ENCODE data around the gene SPATA13. TPM values are rescaled to one million over a fixed set of nuclear protein-coding genes. Genes with fewer than 3 reads are reported as not detected.
"Not testable (repeated sequence)": the region's sequence is repeated elsewhere in the genome, so short reads cannot be mapped to it uniquely, and the experiment has no call there.

The SPATA13 gene
- total and polyA plus RNA-seq, 5 donors from 2014 or later, result 80.9 to 115 (median 87.9) TPM

GRCh38 chr13:24202215-24202614 is 41.7 kb downstream of the SPATA13 start:
- Mint-ChIP-seq H3K27me3 (peaks cover 4% of the 10 kb centered on the region), H3K9me3 (peaks cover 0 to 1% (median 0%) of the 10 kb centered on the region in 7 donors), H3K36me3 (no peaks in the 10 kb centered on the region), H3K4me1 (peaks cover 11 to 35% (median 20%) of the 10 kb centered on the region in 4 donors), H3K27ac (no peak overlapping the region), H3K4me3 (no peak overlapping the region)
- Histone ChIP-seq H3K4me3 (ENCODE audit: low read depth, low read length) (no peak overlapping the region), H3K27me3 (ENCODE audit: control insufficient read depth, insufficient read depth, low read length) (no peaks in the 10 kb centered on the region), H3K4me1 (ENCODE audit: control insufficient read depth, insufficient read depth, low read length, poor library complexity, severe bottlenecking) (peaks cover 11% of the 10 kb centered on the region), H3K36me3 (ENCODE audit: control insufficient read depth, insufficient read depth, low read length) (no peaks in the 10 kb centered on the region), H3K9me3 (ENCODE audit: control insufficient read depth in 2 of 2, low read length in 2 of 2) (no peaks in the 10 kb centered on the region), H3K27ac (ENCODE audit: insufficient read depth, low read length, poor library complexity, severe bottlenecking) (no peak overlapping the region)
- DNase-seq, result no peak
- ATAC-seq (ENCODE audit: low read depth in 2 of 2), result no peak

GRCh38 chr13:24203273-24203672 is 42.8 kb downstream of the SPATA13 start:
- Mint-ChIP-seq H3K4me1 (peaks cover 11 to 32% (median 20%) of the 10 kb centered on the region in 4 donors), H3K36me3 (no peaks in the 10 kb centered on the region), H3K4me3 (no peak overlapping the region), H3K9me3 (peaks cover 0 to 1% (median 0%) of the 10 kb centered on the region in 7 donors), H3K27ac (peak overlapping the region in 2 of 3 donors; percentile 54 to 55), H3K27me3 (peaks cover 4% of the 10 kb centered on the region)
- DNase-seq, result no peak
- Histone ChIP-seq H3K36me3 (ENCODE audit: control insufficient read depth, insufficient read depth, low read length) (no peaks in the 10 kb centered on the region), H3K27ac (ENCODE audit: insufficient read depth, low read length, poor library complexity, severe bottlenecking) (no peak overlapping the region), H3K9me3 (ENCODE audit: control insufficient read depth in 2 of 2, low read length in 2 of 2) (no peaks in the 10 kb centered on the region), H3K4me1 (ENCODE audit: control insufficient read depth, insufficient read depth, low read length, poor library complexity, severe bottlenecking) (peaks cover 11% of the 10 kb centered on the region), H3K27me3 (ENCODE audit: control insufficient read depth, insufficient read depth, low read length) (no peaks in the 10 kb centered on the region), H3K4me3 (ENCODE audit: low read depth, low read length) (no peak overlapping the region)
- no peak for ATAC-seq (ENCODE audit: low read depth in 2 of 2)

GRCh38 chr13:24203811-24204210 is 43.3 kb downstream of the SPATA13 start:
- H3K9me3 Mint-ChIP-seq, result peaks cover 0 to 1% (median 0%) of the 10 kb centered on the region in 7 donors
- Histone ChIP-seq H3K4me1 (ENCODE audit: control insufficient read depth, insufficient read depth, low read length, poor library complexity, severe bottlenecking) (peaks cover 11% of the 10 kb centered on the region), H3K36me3 (ENCODE audit: control insufficient read depth, insufficient read depth, low read length) (no peaks in the 10 kb centered on the region), H3K4me3 (ENCODE audit: low read depth, low read length) (peak overlapping the region; percentile 50), H3K27me3 (ENCODE audit: control insufficient read depth, insufficient read depth, low read length) (no peaks in the 10 kb centered on the region), H3K27ac (ENCODE audit: insufficient read depth, low read length, poor library complexity, severe bottlenecking) (no peak overlapping the region), H3K9me3 (ENCODE audit: control insufficient read depth in 2 of 2, low read length in 2 of 2) (no peaks in the 10 kb centered on the region)
- peak overlapping the region in 3 of 4 donors; percentile 5 to 69 (median 50) for H3K4me3 Mint-ChIP-seq
- ATAC-seq (ENCODE audit: low read depth in 2 of 2) (peak; percentile 67 to 86), DNase-seq (peak in 1 of 3 donors; percentile 54)
- no peaks in the 10 kb centered on the region for H3K36me3 Mint-ChIP-seq
- H3K27me3 Mint-ChIP-seq, result peaks cover 4% of the 10 kb centered on the region
- peaks cover 11 to 30% (median 20%) of the 10 kb centered on the region in 4 donors for H3K4me1 Mint-ChIP-seq
- H3K27ac Mint-ChIP-seq, result peak overlapping the region in 1 of 3 donors; percentile 54

- not testable (repeated sequence) for H3K4me3 ChIP-seq (ENCODE audit: low read depth, low read length); H3K27ac ChIP-seq (ENCODE audit: insufficient read depth, low read length, poor library complexity, severe bottlenecking); H3K4me3 Mint-ChIP-seq; H3K27me3 Mint-ChIP-seq; ATAC-seq (ENCODE audit: low read depth in 2 of 2); H3K9me3 ChIP-seq (ENCODE audit: control insufficient read depth in 2 of 2, low read length in 2 of 2); H3K9me3 Mint-ChIP-seq; H3K27me3 ChIP-seq (ENCODE audit: control insufficient read depth, insufficient read depth, low read length); H3K36me3 ChIP-seq (ENCODE audit: control insufficient read depth, insufficient read depth, low read length); H3K27ac Mint-ChIP-seq; H3K36me3 Mint-ChIP-seq; DNase-seq
- peaks cover 11 to 30% (median 20%) of the 10 kb centered on the region in 4 donors for H3K4me1 Mint-ChIP-seq
- peaks cover 11% of the 10 kb centered on the region for H3K4me1 ChIP-seq (ENCODE audit: control insufficient read depth, insufficient read depth, low read length, poor library complexity, severe bottlenecking)
Measured at GRCh38 chr13:24205076-24205475, 44.6 kb downstream of the SPATA13 start.

GRCh38 chr13:24207841-24208667 is 47.5 kb downstream of the SPATA13 start:
- no peak overlapping the region for H3K4me3 ChIP-seq (ENCODE audit: low read depth, low read length)
- H3K4me1 ChIP-seq (ENCODE audit: control insufficient read depth, insufficient read depth, low read length, poor library complexity, severe bottlenecking), result peaks cover 11% of the 10 kb centered on the region
- H3K4me1 Mint-ChIP-seq, result peaks cover 11 to 34% (median 21%) of the 10 kb centered on the region in 4 donors
- peaks cover 3% of the 10 kb centered on the region for H3K36me3 Mint-ChIP-seq
- H3K9me3 ChIP-seq (ENCODE audit: control insufficient read depth in 2 of 2, low read length in 2 of 2), result no peaks in the 10 kb centered on the region
- DNase-seq, result no peak
- H3K27me3 Mint-ChIP-seq, result peaks cover 4% of the 10 kb centered on the region
- H3K9me3 Mint-ChIP-seq, result peaks cover 0 to 3% (median 0%) of the 10 kb centered on the region in 7 donors
- H3K27ac Mint-ChIP-seq, result no peak overlapping the region
- no peak for ATAC-seq (ENCODE audit: low read depth in 2 of 2)
- H3K27me3 ChIP-seq (ENCODE audit: control insufficient read depth, insufficient read depth, low read length), result no peaks in the 10 kb centered on the region
- no peak overlapping the region for H3K27ac ChIP-seq (ENCODE audit: insufficient read depth, low read length, poor library complexity, severe bottlenecking)
- H3K36me3 ChIP-seq (ENCODE audit: control insufficient read depth, insufficient read depth, low read length), result no peaks in the 10 kb centered on the region
- no peak overlapping the region for H3K4me3 Mint-ChIP-seq

- H3K27ac ChIP-seq (ENCODE audit: insufficient read depth, low read length, poor library complexity, severe bottlenecking), result no peak overlapping the region
- no peaks in the 10 kb centered on the region for H3K27me3 ChIP-seq (ENCODE audit: control insufficient read depth, insufficient read depth, low read length)
- H3K36me3 ChIP-seq (ENCODE audit: control insufficient read depth, insufficient read depth, low read length), result no peaks in the 10 kb centered on the region
- Mint-ChIP-seq H3K27ac (no peak overlapping the region), H3K4me1 (peaks cover 3 to 23% (median 13%) of the 10 kb centered on the region in 4 donors), H3K36me3 (peaks cover 3% of the 10 kb centered on the region), H3K9me3 (peaks cover 0 to 3% (median 0%) of the 10 kb centered on the region in 7 donors), H3K27me3 (peaks cover 4% of the 10 kb centered on the region), H3K4me3 (no peak overlapping the region)
- DNase-seq (no peak), ATAC-seq (ENCODE audit: low read depth in 2 of 2) (no peak)
- H3K9me3 ChIP-seq (ENCODE audit: control insufficient read depth in 2 of 2, low read length in 2 of 2), result no peaks in the 10 kb centered on the region
- peaks cover under 1% of the 10 kb centered on the region for H3K4me1 ChIP-seq (ENCODE audit: control insufficient read depth, insufficient read depth, low read length, poor library complexity, severe bottlenecking)
- H3K4me3 ChIP-seq (ENCODE audit: low read depth, low read length), result no peak overlapping the region
Measured at GRCh38 chr13:24209138-24209537, 48.6 kb downstream of the SPATA13 start.

- H3K27ac ChIP-seq (ENCODE audit: insufficient read depth, low read length, poor library complexity, severe bottlenecking), result no peak overlapping the region
- H3K27ac Mint-ChIP-seq, result peak overlapping the region in 1 of 3 donors; percentile 40
- no peak overlapping the region for H3K4me3 Mint-ChIP-seq
Measured at GRCh38 chr13:24212254-24212653, 51.7 kb downstream of the SPATA13 start.

More at GRCh38 chr13:24212254-24212653, 51.7 kb downstream of the SPATA13 start:
- Mint-ChIP-seq H3K36me3 (peaks cover 3% of the 10 kb centered on the region), H3K27me3 (no peaks in the 10 kb centered on the region), H3K9me3 (peaks cover 0 to 3% (median 0%) of the 10 kb centered on the region in 7 donors), H3K4me1 (peaks cover 4 to 9% (median 7%) of the 10 kb centered on the region in 4 donors)
- H3K4me1 ChIP-seq (ENCODE audit: control insufficient read depth, insufficient read depth, low read length, poor library complexity, severe bottlenecking), result peaks cover under 1% of the 10 kb centered on the region
- ATAC-seq (ENCODE audit: low read depth in 2 of 2), result no peak
- no peak for DNase-seq
- no peak overlapping the region for H3K4me3 ChIP-seq (ENCODE audit: low read depth, low read length)
- no peaks in the 10 kb centered on the region for H3K36me3 ChIP-seq (ENCODE audit: control insufficient read depth, insufficient read depth, low read length)
- no peaks in the 10 kb centered on the region for H3K27me3 ChIP-seq (ENCODE audit: control insufficient read depth, insufficient read depth, low read length)
- no peaks in the 10 kb centered on the region for H3K9me3 ChIP-seq (ENCODE audit: control insufficient read depth in 2 of 2, low read length in 2 of 2)
